Nephron progenitor cell (in vitro differentiated cells): ENCODE data around the gene LDHD.

ENCODE experiments used
- DNase-seq: peaks from one replicate; pipeline ENCODE4 v3.0.0; 2021
- H3K27ac Mint-ChIP-seq: 2 replicates; pipeline ENCODE4 v1.8.0; 2021; ENCODE audit warnings: mild to moderate bottlenecking, moderate library complexity, mixed read lengths
- H3K27me3 Mint-ChIP-seq: 2 replicates; pipeline ENCODE4 v1.8.0; 2021; ENCODE audit warnings: mild to moderate bottlenecking, low read depth, mixed read lengths; ENCODE audit not compliant: poor library complexity
- H3K36me3 Mint-ChIP-seq: 2 replicates; pipeline ENCODE4 v1.8.0; 2021; ENCODE audit warnings: low read depth, mixed read lengths
- H3K4me1 Mint-ChIP-seq: 2 replicates; pipeline ENCODE4 v1.8.0; 2021; ENCODE audit warnings: mixed read lengths
- H3K4me3 Mint-ChIP-seq: 2 replicates; pipeline ENCODE4 v1.8.0; 2021; ENCODE audit warnings: mild to moderate bottlenecking, moderate library complexity, mixed read lengths
- H3K9me3 Mint-ChIP-seq: 2 replicates; pipeline ENCODE4 v1.8.0; 2021; ENCODE audit warnings: mild to moderate bottlenecking, moderate library complexity, mixed read lengths
- TF ChIP-seq, protein P1 (sequence below): fragments of 200-600 bp; sonication (generic); IDR thresholded peaks from 2 replicates; pipeline ENCODE4 v1.5.0; 2021; ENCODE audit warnings: antibody characterized with exemption

Gene LDHD

DNA sequence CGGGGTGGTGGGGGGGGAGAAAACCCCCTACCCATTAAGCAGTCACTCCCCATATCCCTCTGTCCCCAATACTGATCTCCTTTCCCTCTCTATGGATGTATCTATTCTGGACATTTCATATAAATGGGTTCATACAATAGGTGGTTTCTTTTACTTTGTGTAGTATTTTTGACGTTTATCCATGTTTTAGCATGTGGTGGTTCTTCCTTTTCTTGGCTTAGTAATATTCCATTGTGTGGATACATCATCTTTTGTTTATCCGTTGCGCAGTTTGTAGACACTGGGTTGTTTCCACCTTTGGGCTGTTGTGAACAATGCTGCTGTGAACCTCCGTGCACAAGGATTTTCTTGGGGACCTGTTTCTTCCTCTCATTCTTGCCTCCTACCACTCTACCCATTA, 12.6 kb downstream of the LDHD start:
- Mint-ChIP-seq H3K27me3 (peaks cover 3% of the 10 kb centered on the region), H3K4me3 (no peak overlapping the region), H3K36me3 (peaks cover 26% of the 10 kb centered on the region), H3K4me1 (peaks cover 57% of the 10 kb centered on the region), H3K9me3 (no peaks in the 10 kb centered on the region), H3K27ac (no peak overlapping the region)
- TF ChIP-seq, protein P1, sequence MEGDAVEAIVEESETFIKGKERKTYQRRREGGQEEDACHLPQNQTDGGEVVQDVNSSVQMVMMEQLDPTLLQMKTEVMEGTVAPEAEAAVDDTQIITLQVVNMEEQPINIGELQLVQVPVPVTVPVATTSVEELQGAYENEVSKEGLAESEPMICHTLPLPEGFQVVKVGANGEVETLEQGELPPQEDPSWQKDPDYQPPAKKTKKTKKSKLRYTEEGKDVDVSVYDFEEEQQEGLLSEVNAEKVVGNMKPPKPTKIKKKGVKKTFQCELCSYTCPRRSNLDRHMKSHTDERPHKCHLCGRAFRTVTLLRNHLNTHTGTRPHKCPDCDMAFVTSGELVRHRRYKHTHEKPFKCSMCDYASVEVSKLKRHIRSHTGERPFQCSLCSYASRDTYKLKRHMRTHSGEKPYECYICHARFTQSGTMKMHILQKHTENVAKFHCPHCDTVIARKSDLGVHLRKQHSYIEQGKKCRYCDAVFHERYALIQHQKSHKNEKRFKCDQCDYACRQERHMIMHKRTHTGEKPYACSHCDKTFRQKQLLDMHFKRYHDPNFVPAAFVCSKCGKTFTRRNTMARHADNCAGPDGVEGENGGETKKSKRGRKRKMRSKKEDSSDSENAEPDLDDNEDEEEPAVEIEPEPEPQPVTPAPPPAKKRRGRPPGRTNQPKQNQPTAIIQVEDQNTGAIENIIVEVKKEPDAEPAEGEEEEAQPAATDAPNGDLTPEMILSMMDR, result no peak
- no peak for DNase-seq

GRCh38 chr16:75102595-75102994, 14.0 kb downstream of the LDHD start:
- TF ChIP-seq, protein P1, result no peak
- H3K4me1 Mint-ChIP-seq, result peaks cover 55% of the 10 kb centered on the region
- DNase-seq, result no peak
- no peak overlapping the region for H3K4me3 Mint-ChIP-seq
- peaks cover 3% of the 10 kb centered on the region for H3K27me3 Mint-ChIP-seq
- H3K36me3 Mint-ChIP-seq, result peaks cover 26% of the 10 kb centered on the region
- no peaks in the 10 kb centered on the region for H3K9me3 Mint-ChIP-seq
- peak overlapping the region; percentile 93 for H3K27ac Mint-ChIP-seq

DNA sequence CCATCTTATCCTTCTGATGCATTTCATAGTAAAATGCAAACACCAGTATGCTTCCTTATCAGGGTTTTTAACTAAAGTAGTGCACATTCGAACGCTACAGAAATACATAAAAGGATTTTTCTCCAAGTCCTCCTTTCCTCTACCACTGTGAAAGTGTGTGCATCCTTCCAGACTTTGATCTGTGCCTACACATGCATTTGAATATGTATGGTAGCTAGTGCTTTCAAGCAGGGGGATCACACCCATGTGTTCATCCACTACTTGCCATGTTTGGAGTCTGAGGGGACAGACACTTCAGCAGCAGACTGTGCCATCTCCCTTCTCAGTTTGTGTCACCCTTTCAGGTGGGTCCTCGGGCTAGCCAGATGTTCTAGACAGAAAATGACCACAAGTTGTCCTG, 14.9 kb downstream of the LDHD start:
- TF ChIP-seq, protein P1, result no peak
- DNase-seq, result no peak
- Mint-ChIP-seq H3K27ac (no peak overlapping the region), H3K36me3 (peaks cover 26% of the 10 kb centered on the region), H3K4me3 (no peak overlapping the region), H3K4me1 (peaks cover 51% of the 10 kb centered on the region), H3K27me3 (peaks cover 3% of the 10 kb centered on the region), H3K9me3 (no peaks in the 10 kb centered on the region)

DNA sequence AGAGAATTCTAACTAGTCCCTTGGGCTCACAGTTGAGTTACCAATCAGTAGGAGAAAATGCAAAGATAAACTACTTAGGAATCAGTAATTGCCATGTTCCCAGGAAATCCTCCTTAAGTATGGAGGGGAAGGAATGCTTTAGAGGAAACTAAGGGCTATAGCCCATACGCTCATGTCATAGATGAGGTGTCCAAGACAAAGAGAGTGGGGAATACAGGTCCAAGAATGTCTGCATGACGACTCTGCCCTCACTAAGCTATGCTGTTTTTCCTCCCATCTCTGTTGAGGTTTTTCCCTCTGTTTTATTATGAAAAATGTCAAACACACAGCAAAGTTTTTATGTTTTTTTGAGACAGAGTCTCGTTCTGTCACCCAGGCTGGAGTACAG, 16.0 kb downstream of the LDHD start:
- H3K9me3 Mint-ChIP-seq, result no peaks in the 10 kb centered on the region
- no peak for DNase-seq
- H3K36me3 Mint-ChIP-seq, result peaks cover 31% of the 10 kb centered on the region
- TF ChIP-seq, protein P1, result no peak
- peaks cover 3% of the 10 kb centered on the region for H3K27me3 Mint-ChIP-seq
- H3K4me3 Mint-ChIP-seq, result no peak overlapping the region
- H3K27ac Mint-ChIP-seq, result peak overlapping the region; percentile 48
- peaks cover 44% of the 10 kb centered on the region for H3K4me1 Mint-ChIP-seq

DNA sequence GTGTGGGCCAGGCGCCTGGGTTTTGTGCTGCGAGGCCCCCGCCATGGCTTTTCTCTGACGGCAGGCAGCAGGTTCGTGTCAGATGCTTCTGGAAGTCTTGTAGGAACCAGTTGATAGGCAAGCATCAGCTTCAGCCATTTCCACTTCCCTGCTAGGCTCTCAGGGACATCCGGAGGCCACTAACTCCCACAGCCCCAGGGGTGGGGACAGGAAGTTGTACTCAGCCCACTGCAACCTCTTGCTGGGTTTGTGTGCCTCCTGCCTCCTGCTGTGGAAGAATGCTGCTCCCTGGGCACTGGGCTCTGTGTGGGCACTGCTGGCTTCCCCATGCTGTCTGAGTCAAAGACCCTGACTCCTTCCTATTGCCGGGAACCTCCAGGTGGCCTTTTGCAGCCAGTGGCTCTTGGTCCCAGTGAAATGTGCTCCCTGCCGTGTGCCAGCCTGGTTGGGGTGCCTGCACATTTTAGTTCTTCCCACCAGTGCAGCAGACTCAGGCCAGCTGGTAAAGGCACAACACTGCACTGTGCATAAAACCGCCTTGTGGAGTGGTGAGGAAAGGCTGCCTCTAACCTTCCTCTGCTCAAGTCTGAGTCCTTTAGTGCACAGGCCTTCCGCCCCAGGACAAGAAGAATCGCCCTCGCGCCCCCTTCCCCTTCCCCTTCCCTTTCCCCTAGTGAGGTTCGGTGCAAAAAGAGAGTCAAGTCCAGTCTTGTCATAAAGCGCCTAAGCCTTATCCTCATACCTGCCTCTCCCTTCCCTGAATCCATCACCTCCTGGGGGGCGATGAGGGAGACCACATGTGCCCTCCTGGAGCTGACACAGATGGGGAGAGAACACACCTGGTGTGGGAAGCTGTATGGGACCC, 16.6 kb downstream of the LDHD start:
- H3K4me1 Mint-ChIP-seq, result peaks cover 41% of the 10 kb centered on the region
- peak overlapping the region; percentile 51 for H3K27ac Mint-ChIP-seq
- no peak for DNase-seq
- TF ChIP-seq, protein P1, result no peak
- H3K27me3 Mint-ChIP-seq, result peaks cover 3% of the 10 kb centered on the region
- no peak overlapping the region for H3K4me3 Mint-ChIP-seq
- peaks cover 31% of the 10 kb centered on the region for H3K36me3 Mint-ChIP-seq
- H3K9me3 Mint-ChIP-seq, result no peaks in the 10 kb centered on the region
